ENCODE measurements around the gene ATP6V0E1.
"Not testable (repeated sequence)": the region's sequence is repeated elsewhere in the genome, so short reads cannot be mapped to it uniquely, and the experiment has no call there.

ATP6V0E1 gene

GRCh38 chr5:173039188-173039587, 55.6 kb downstream of the ATP6V0E1 start:
- no peak for DNase-seq (ENCODE audit: low spot score)

- DNase-seq (ENCODE audit: low spot score) = no peak
Observed at GRCh38 chr5:173039964-173040363, 56.4 kb downstream of the ATP6V0E1 start.

- no peak for DNase-seq (ENCODE audit: low spot score)
Observed at GRCh38 chr5:173041881-173042762, 58.6 kb downstream of the ATP6V0E1 start.

GRCh38 chr5:173042763-173043107, 59.2 kb downstream of the ATP6V0E1 start:
- no peak for DNase-seq (ENCODE audit: low spot score)

- DNase-seq (ENCODE audit: low spot score) = no peak
Observed at GRCh38 chr5:173045474-173045873, 61.9 kb downstream of the ATP6V0E1 start.

- DNase-seq (ENCODE audit: low spot score) = not testable (repeated sequence)
Observed at GRCh38 chr5:173047096-173047837, 63.7 kb downstream of the ATP6V0E1 start.

- DNase-seq (ENCODE audit: low spot score) = no peak
Observed at GRCh38 chr5:173047838-173048105, 64.2 kb downstream of the ATP6V0E1 start.

GRCh38 chr5:173050791-173051190, 67.2 kb downstream of the ATP6V0E1 start:
- DNase-seq (ENCODE audit: low spot score) = no peak

- DNase-seq (ENCODE audit: low spot score) = no peak
Observed at GRCh38 chr5:173051746-173052145, 68.2 kb downstream of the ATP6V0E1 start.

GRCh38 chr5:173053041-173053440, 69.5 kb downstream of the ATP6V0E1 start:
- no peak for DNase-seq (ENCODE audit: low spot score)

- no peak for DNase-seq (ENCODE audit: low spot score)
Observed at GRCh38 chr5:173055042-173055721, 71.6 kb downstream of the ATP6V0E1 start.

GRCh38 chr5:173055722-173055982, 72.1 kb downstream of the ATP6V0E1 start:
- no peak for DNase-seq (ENCODE audit: low spot score)

- peak; percentile 86 for DNase-seq (ENCODE audit: low spot score)
Observed at GRCh38 chr5:173055983-173056782, 72.6 kb downstream of the ATP6V0E1 start, which contains the start of gene CREBRF. Gene CREBRF, plus strand, starts transcription at chr5:173056352. Its CDS starts 24,424 bp downstream, at chr5:173080776.

GRCh38 chr5:173056783-173057061, 73.2 kb downstream of the ATP6V0E1 start:
- peak; percentile 13 for DNase-seq (ENCODE audit: low spot score)

- peak; percentile 85 for DNase-seq (ENCODE audit: low spot score)
Observed at GRCh38 chr5:173057062-173057924, 73.7 kb downstream of the ATP6V0E1 start.

- DNase-seq (ENCODE audit: low spot score) = no peak
Observed at GRCh38 chr5:173062141-173062540, 78.6 kb downstream of the ATP6V0E1 start.

GRCh38 chr5:173065155-173065554, 81.6 kb downstream of the ATP6V0E1 start:
- no peak for DNase-seq (ENCODE audit: low spot score)

GRCh38 chr5:173069671-173070070, 86.1 kb downstream of the ATP6V0E1 start:
- DNase-seq (ENCODE audit: low spot score) = no peak

- DNase-seq (ENCODE audit: low spot score) = no peak
Observed at GRCh38 chr5:173075137-173075843, 91.7 kb downstream of the ATP6V0E1 start.

- no peak for DNase-seq (ENCODE audit: low spot score)
Observed at GRCh38 chr5:173075970-173076369, 92.4 kb downstream of the ATP6V0E1 start.

- not testable (repeated sequence) for DNase-seq (ENCODE audit: low spot score)
Observed at GRCh38 chr5:173076471-173076870, 92.9 kb downstream of the ATP6V0E1 start.

All from COLO829 (cell line).